Kidney (tissue), 14 donors: ENCODE data around the gene NEUROG2. TPM values are rescaled to one million over a fixed set of nuclear protein-coding genes. Genes with fewer than 3 reads are reported as not detected.

ENCODE experiments used
- DNase-seq, 5 donors: peaks; one replicate each; pipeline ENCODE4 v3.0.0-alpha.2; 2013 to 2020
- FAIRE-seq: peaks from 2 replicates; lab custom pipeline; 2012; peaks lifted over from hg19 to GRCh38; lab: Jason Lieb, UNC
- H3K27ac ChIP-seq, 2 donors: one replicate each; pipeline ENCODE4 v1.7.0; 2013; ENCODE audit warnings: low read depth in 2 of 2, low read length in 2 of 2, inconsistent platforms in 1 of 2
- H3K27me3 ChIP-seq: one replicate; pipeline ENCODE4 v1.7.1; 2013; ENCODE audit warnings: low read length, inconsistent platforms; ENCODE audit not compliant: control insufficient read depth, insufficient read depth
- H3K36me3 ChIP-seq, 3 donors: one replicate each; pipeline versions ENCODE4 v1.7.0 to v1.7.1; 2013; ENCODE audit warnings: low read length in 3 of 3, control low read depth in 1 of 3, inconsistent platforms in 1 of 3; ENCODE audit not compliant: insufficient read depth in 3 of 3, control insufficient read depth in 2 of 3
- H3K4me1 ChIP-seq, 3 donors: one replicate each; pipeline versions ENCODE4 v1.7.0 to v1.7.1; 2013; ENCODE audit warnings: low read length in 3 of 3, inconsistent platforms in 1 of 3, low read depth in 1 of 3; ENCODE audit not compliant: control insufficient read depth in 2 of 3, insufficient read depth in 2 of 3
- H3K4me3 ChIP-seq, 3 donors: one replicate each; pipeline versions ENCODE4 v1.7.0 to v1.8.1; 2013; ENCODE audit warnings: low read length in 3 of 3, control low read depth in 1 of 3, inconsistent platforms in 1 of 3
- H3K9ac ChIP-seq, 3 donors: one replicate each; pipeline versions ENCODE4 v1.7.0 to v1.7.1; 2013; ENCODE audit warnings: low read length in 3 of 3, control low read depth in 1 of 3, inconsistent platforms in 1 of 3
- H3K9me3 ChIP-seq, 3 donors: one replicate each; pipeline versions ENCODE4 v1.7.0 to v1.7.1; 2013; ENCODE audit warnings: low read length in 3 of 3, control low read depth in 1 of 3, inconsistent platforms in 1 of 3; ENCODE audit not compliant: control insufficient read depth in 2 of 3, insufficient read depth in 1 of 3
- CTCF ChIP-seq: IDR thresholded peaks from 3 replicates; pipeline ENCODE4 v1.5.1; 2012; ENCODE audit warnings: mild to moderate bottlenecking, moderate library complexity, borderline replicate concordance; ENCODE audit not compliant: insufficient read depth; ENCODE audit errors: extremely low read depth
- intact Hi-C: fragments of 100-400 bp; cut with DNase I; formaldehyde crosslinking; loops from one replicate; pipeline ENCODE4 v1.11.1; 2022
- polyA plus RNA-seq: library from polyadenylated mRNA; stranded (reverse); fragments of 350-450 nt; fragmentation: Illumina TruSeq; extraction: RNeasy Lipid Tissue Mini Kit (QIAGEN cat#74804); gene quantifications from one replicate; pipeline ENCODE4 v1.2.3, GENCODE V29; 2014; ENCODE audit warnings: low read depth, low replicate concordance; ENCODE audit not compliant: insufficient read depth
- total RNA-seq: library from RNA; stranded (reverse); fragmentation: NEBNext Ultra II Directional; extraction: Animal tissue kit (Norgen Biotek cat#: 25700); gene quantifications from one replicate; pipeline ENCODE4 v1.2.1, GENCODE V29; 2021
- donor health status: control.
- donor health status: control.
- donor health status: control.
- donor health status: control.
- donor health status: control.
- donor health status: DM: yes; HTN: yes; CAD: no.
- donor health status: Normal renal cell carcinoma (clear cell type).

NEUROG2 gene
- total and polyA plus RNA-seq, 2 donors from 2014 or later = not detected

- Histone ChIP-seq H3K27me3 (no peaks in the 10 kb centered on the region), H3K4me3 (no peak overlapping the region), H3K9me3 (no peaks in the 10 kb centered on the region), H3K27ac (no peak overlapping the region), H3K9ac (no peak overlapping the region), H3K36me3 (no peaks in the 10 kb centered on the region), H3K4me1 (no peaks in the 10 kb centered on the region)
- DNase-seq (no peak), FAIRE-seq (no peak)
- intact Hi-C loops = no loop called here
- no peak for TF ChIP-seq CTCF
Observed at GRCh38 chr4:112546476-112546875, 30.5 kb upstream of the NEUROG2 start.

GRCh38 chr4:112545346-112545745 lies 29.4 kb upstream of the NEUROG2 start:
- FAIRE-seq (no peak), DNase-seq (no peak)
- Histone ChIP-seq H3K4me1 (no peaks in the 10 kb centered on the region), H3K9ac (no peak overlapping the region), H3K4me3 (no peak overlapping the region), H3K27me3 (no peaks in the 10 kb centered on the region), H3K9me3 (no peaks in the 10 kb centered on the region), H3K36me3 (no peaks in the 10 kb centered on the region), H3K27ac (no peak overlapping the region)
- no peak for TF ChIP-seq CTCF
- intact Hi-C loops = no loop called here

GRCh38 chr4:112540695-112541094 lies 24.7 kb upstream of the NEUROG2 start:
- H3K9me3 ChIP-seq = no peaks in the 10 kb centered on the region
- FAIRE-seq = no peak
- no peaks in the 10 kb centered on the region for H3K4me1 ChIP-seq
- no peak for DNase-seq
- H3K36me3 ChIP-seq = no peaks in the 10 kb centered on the region
- H3K27ac ChIP-seq = no peak overlapping the region
- H3K27me3 ChIP-seq = no peaks in the 10 kb centered on the region
- intact Hi-C loops = no loop called here
- TF ChIP-seq CTCF = no peak
- no peak overlapping the region for H3K9ac ChIP-seq
- no peak overlapping the region for H3K4me3 ChIP-seq

- FAIRE-seq (no peak), DNase-seq (no peak)
- no peaks in the 10 kb centered on the region for H3K9me3 ChIP-seq
- H3K36me3 ChIP-seq = no peaks in the 10 kb centered on the region
- no peak overlapping the region for H3K4me3 ChIP-seq
- H3K27ac ChIP-seq = no peak overlapping the region
- intact Hi-C loops = no loop called here
- H3K9ac ChIP-seq = no peak overlapping the region
- no peaks in the 10 kb centered on the region for H3K4me1 ChIP-seq
- no peaks in the 10 kb centered on the region for H3K27me3 ChIP-seq
- no peak for TF ChIP-seq CTCF
Observed at GRCh38 chr4:112536123-112536522, 20.1 kb upstream of the NEUROG2 start.
